GM18873 (cell line): ENCODE measurements around the gene POTEB2.
"Not testable (repeated sequence)": the region's sequence is repeated elsewhere in the genome, so short reads cannot be mapped to it uniquely, and the experiment has no call there.

Experiments used
- ATAC-seq: cut with Tn5 transposase; IDR thresholded peaks from one replicate; pipeline ENCODE4 v1.9.1; 2021; ENCODE audit warnings: mild to moderate bottlenecking, moderate library complexity, moderate number of reproducible peaks; ENCODE audit not compliant: unreplicated experiment, low FRiP score

POTEB2 gene

DNA sequence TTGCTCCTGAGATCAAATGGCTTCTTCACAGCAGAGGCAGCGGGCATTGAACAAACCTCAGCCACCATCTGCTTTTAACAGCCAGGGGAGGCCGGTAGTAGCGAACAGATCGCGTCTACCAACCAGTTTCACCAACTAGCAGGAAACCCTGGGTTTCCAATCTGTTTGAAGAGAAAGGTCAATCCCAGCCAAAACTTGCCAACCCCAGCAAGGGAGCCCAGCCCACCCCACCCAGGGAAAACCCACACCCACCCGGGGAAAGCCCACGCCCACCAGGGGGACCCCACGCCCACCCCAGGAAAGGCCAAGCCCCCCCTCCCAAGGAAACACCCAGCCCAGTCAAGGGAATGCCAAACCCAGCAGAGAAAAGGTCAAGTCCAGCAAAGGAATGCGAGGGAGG, at the start of gene POTEB2:
Gene POTEB2 (minus strand): TSS at position 101 of the 400 bp plus-strand sequence. CDS start 33 bp downstream, at position 68.
- ATAC-seq = not testable (repeated sequence)

DNA sequence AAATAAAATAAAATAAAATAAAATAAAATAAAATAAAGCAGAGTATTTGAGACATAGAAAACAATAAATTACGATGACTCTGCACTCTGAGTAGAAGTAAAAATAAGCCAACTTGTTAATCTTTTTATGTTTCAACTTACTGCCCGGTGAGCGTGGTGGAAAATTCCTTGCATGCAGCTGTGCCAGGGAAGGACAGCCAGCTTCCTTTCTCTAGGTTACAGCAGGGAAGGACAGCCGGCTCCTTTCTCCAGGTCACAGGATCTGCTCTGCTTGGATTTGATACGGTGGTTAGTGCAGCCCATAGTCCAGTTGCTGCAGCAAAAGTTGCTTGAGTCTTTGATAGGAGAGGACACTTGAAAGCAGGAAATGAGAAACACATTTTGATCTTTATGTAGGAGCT, 13.8 kb upstream of the POTEB2 start:
- ATAC-seq = not testable (repeated sequence)

DNA sequence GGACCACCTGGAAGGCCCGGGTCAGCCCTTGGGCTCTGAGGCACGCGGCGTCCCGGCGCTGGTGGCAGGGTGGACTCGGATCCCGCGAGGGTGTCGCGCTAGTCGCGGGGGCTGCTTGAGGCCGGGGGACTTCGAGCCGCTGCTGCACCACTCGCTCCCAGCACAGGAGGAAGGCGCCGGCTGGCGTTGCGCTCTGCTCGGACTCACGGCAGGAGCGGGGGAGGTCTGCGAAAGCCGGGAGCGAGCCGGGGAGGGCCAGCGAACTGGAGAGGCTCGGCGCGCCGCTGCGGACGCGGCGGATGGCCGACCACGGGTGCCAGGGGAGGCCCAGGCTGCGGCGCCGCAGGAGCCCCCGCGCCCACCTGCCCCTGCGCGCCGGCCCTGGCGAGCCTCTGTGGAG, 12.3 kb upstream of the POTEB2 start:
- not testable (repeated sequence) for ATAC-seq

DNA sequence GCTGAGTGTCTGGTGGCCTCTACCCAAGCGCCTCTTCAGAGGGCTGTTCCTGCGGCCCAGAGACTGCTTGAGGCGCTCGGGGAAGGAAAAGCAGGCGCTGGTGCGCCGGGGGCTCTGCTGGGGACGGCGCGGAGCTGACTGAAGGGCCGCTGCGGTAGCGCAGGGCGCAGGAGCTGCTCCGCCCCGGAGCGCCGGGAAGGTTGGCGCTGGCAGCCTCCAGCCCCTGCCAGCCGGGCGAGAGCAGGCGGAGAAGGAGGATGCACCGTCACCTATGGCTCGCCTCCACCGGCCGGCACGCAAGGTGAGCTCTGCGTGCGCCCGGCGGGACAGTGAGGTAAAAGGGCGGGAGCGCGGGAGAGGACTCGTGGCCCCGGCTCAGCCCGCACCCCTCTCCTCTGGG, 11.7 kb upstream of the POTEB2 start:
- not testable (repeated sequence) for ATAC-seq
